ENCODE measurements around the gene RPL29.
"Not testable (repeated sequence)": the region's sequence is repeated elsewhere in the genome, so short reads cannot be mapped to it uniquely, and the experiment has no call there.

The RPL29 gene

GRCh38 chr3:52005571-52005986 lies 9.9 kb upstream of the RPL29 start:
- DNase-seq, result peak; percentile 83

GRCh38 chr3:52004906-52005395 lies 9.3 kb upstream of the RPL29 start:
- DNase-seq, result no peak

- DNase-seq, result peak; percentile 84
Observed at GRCh38 chr3:52004163-52004787, 8.6 kb upstream of the RPL29 start.

- no peak for DNase-seq
Observed at GRCh38 chr3:52002748-52003147, 7.1 kb upstream of the RPL29 start.

GRCh38 chr3:52001443-52001974 lies 5.8 kb upstream of the RPL29 start:
- peak; percentile 87 for DNase-seq

GRCh38 chr3:51999846-52000245 lies 4.2 kb upstream of the RPL29 start:
- DNase-seq, result no peak

GRCh38 chr3:51998774-51999173 lies 3.1 kb upstream of the RPL29 start:
- DNase-seq, result no peak

- no peak for DNase-seq
Observed at GRCh38 chr3:51997935-51998596, 2.4 kb upstream of the RPL29 start.

GRCh38 chr3:51997172-51997571 lies 1.5 kb upstream of the RPL29 start:
- no peak for DNase-seq

GRCh38 chr3:51994530-51994929 lies 1.2 kb downstream of the RPL29 start:
- no peak for DNase-seq

- not testable (repeated sequence) for DNase-seq
Observed at GRCh38 chr3:51993657-51994056, 2.0 kb downstream of the RPL29 start.

GRCh38 chr3:51992017-51992682 lies 3.5 kb downstream of the RPL29 start:
- no peak for DNase-seq

GRCh38 chr3:51990501-51990971 lies 5.2 kb downstream of the RPL29 start:
- not testable (repeated sequence) for DNase-seq

- no peak for DNase-seq
Observed at GRCh38 chr3:51988286-51989146, 7.2 kb downstream of the RPL29 start.

GRCh38 chr3:51987568-51987967 lies 8.1 kb downstream of the RPL29 start:
- DNase-seq, result no peak

GRCh38 chr3:51986010-51986947 lies 9.4 kb downstream of the RPL29 start:
- no peak for DNase-seq

GRCh38 chr3:51985063-51985462 lies 10.6 kb downstream of the RPL29 start:
- no peak for DNase-seq

- no peak for DNase-seq
Observed at GRCh38 chr3:51984269-51984647, 11.4 kb downstream of the RPL29 start.

GRCh38 chr3:51983578-51984268 lies 12.0 kb downstream of the RPL29 start:
- no peak for DNase-seq

- peak; percentile 93 for DNase-seq
Observed at GRCh38 chr3:51982838-51983577, 12.7 kb downstream of the RPL29 start, which contains the start of gene ACY1. ACY1 (plus strand) TSS chr3:51983535; CDS start chr3:51984065, 530 bp downstream.

Data from right hindlimb (tissue), 1 donor.